GM12801 (cell line): Measurements from ENCODE around the gene LCN12.

Source experiments
- TF ChIP-seq, protein P1 (sequence below): IDR thresholded peaks from one replicate; pipeline ENCODE4 v1.5.1; 2011; ENCODE audit warnings: control low read depth; ENCODE audit not compliant: insufficient read length; ENCODE audit errors: extremely low read depth

LCN12 gene

DNA sequence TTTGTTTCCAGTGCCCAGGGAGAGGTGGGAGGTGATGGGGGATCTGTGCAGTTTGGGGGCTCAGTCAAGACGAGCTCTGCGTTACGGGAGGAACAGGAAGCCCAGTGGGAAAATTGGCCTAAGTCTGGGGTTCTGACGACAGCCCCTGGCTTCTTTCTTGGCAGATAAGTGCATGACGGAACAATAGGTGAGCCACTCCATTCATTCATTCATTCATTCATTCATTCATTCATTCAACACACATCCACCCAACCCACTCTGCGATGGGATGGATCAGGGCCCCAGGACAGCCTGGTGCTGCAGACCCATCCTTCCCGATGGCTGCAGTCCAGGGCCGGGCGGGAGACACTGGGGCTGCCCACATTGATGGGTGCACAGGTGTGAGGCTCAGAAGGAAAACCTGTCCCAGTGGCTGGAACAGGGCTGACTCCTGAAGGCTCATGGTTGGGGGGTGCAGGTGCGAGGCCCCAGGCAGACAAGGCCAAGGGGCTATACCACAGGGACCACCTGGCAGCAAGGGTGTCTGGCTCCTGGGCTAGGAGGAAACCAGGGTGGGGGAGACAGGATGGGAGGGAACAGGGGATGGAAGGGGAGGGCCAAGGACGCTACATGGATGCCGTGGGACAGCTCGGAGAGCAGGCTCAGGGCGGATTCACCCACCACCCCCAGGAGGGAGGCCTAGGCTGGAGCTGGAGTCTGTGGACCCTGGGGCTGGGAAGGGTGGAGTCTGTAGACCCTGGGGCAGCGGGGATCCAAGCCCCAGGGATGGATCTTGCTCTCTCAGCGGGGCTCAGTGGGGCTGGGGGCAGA is 28.8 kb downstream of the LCN12 start:
- TF ChIP-seq, protein P1, sequence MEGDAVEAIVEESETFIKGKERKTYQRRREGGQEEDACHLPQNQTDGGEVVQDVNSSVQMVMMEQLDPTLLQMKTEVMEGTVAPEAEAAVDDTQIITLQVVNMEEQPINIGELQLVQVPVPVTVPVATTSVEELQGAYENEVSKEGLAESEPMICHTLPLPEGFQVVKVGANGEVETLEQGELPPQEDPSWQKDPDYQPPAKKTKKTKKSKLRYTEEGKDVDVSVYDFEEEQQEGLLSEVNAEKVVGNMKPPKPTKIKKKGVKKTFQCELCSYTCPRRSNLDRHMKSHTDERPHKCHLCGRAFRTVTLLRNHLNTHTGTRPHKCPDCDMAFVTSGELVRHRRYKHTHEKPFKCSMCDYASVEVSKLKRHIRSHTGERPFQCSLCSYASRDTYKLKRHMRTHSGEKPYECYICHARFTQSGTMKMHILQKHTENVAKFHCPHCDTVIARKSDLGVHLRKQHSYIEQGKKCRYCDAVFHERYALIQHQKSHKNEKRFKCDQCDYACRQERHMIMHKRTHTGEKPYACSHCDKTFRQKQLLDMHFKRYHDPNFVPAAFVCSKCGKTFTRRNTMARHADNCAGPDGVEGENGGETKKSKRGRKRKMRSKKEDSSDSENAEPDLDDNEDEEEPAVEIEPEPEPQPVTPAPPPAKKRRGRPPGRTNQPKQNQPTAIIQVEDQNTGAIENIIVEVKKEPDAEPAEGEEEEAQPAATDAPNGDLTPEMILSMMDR: no peak

DNA sequence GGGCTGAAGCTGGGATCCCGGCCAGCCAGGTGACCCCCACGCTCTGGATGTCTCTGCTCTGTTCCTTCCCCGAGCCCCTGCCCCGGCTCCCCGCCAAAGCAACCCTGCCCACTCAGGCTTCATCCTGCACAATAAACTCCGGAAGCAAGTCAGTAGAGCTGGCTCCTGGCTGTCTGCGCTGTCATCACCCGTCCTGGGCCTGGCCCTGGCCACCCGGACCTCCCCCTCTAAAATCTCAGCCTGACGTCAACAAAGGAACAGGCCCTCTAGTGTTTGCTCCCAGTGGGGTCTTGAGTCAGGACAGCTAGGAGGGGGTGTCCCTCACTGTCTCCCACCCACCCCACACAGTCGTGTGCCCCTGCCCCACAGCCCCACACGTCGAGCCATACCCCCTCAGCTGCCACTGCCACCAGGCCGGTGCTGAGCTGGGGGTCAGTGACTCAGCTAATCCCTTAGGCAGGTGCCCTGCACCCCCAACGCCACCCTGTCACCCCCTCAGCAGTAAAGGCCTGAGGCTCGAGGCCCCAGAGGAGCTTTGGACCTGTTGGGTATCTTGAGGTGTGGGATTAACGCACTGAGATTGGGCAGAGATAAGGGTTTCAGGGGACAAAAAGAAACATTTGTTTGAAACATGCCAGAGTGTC is 29.6 kb downstream of the LCN12 start:
- TF ChIP-seq, protein P1: no peak

DNA sequence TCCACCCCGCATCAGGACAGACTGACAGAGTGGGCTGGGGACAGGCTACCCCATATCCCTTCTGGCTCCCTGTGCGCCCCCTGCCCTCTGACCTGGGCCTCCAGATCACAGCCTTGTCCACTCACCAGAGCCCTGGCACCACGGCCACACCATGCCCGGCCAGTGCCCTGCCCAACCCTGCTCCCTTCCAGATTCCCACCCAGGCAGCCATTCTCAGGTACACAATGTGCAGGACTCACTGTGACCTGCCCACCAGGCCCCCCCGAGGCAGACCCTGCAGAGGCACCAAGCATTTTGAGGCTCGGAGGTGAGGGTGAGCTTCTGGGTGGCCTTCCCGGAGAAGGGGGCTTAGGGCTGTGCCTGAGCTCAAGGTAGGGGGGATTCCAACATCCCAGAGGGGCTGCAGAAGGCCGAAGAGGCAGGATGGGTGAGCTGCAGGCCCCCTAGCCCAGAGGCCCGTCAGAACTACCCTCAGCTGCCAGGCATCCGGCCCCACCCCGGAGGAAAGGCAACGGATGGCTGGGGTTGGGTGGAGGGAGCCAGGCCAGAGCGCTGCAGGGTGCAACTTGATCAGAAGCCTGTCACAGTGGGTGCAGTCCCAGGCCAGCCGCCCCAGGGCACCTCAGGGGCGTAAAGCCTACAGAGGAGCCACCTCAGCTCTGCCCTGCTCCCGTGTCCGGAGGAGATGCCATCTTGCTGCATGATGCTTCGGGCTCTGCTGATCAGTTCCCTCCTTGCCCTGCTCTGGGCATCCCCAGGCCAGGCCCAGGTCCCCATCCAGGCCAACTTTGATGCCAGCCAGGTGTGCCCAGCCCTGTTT is 30.4 kb downstream of the LCN12 start, which contains the start of gene LCNL1:
TSS of gene LCNL1 (plus strand) at position 762 of the 820 bp plus-strand sequence. CDS start 594 bp downstream, outside the sequence.
- TF ChIP-seq, protein P1: no peak

DNA sequence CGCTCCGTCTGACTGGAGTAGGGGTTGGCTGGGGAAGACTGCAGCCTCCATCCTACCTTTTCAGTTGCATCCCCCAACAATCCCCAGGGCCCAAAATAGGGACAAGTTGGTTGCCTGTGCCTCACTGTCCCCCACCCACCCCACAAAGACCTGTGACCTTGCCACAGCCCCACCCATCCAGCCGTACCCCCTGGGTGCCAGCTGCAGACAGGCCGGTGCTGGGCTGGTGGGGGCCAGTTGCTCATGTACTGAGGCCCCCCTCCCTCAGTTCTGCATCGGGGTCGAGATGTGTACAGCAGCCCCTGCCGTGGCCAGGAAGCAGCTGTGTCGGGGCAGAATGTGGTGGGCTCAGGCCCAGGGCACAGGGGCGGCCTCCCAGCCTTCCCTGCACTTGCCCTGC is 31.1 kb downstream of the LCN12 start:
- TF ChIP-seq, protein P1: no peak

DNA sequence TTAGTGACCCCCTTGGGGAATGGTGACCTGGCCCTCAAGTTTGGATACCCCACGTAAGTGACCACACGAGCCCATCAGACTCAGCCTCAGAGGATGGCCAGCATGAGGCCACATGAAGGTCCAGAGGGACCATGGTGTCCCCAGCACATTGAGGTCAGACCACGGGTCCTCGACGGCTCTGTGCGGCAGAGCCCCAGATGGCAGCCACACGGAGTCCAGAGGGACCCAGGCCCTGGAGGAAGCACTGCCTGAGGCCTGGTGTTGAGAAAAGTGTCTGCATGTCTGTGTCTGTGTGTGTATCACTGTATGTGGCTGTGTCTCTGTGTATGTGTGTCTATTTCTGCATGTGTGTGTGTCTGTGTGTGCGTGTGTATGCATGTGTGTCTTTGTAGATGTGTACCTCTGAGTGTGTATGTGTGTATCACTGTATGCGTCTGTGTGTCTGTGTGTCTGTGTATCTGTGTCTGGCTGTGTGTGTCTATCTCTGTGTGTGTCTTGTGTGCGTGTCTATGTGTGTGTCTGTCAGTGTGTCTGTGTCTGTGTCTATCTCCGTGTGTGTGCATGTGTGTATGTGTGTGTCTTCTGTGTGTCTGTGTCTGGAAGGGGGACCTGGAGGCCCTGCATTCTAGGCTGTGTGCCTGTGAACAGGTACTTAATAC is 31.7 kb downstream of the LCN12 start:
- TF ChIP-seq, protein P1: no peak

DNA sequence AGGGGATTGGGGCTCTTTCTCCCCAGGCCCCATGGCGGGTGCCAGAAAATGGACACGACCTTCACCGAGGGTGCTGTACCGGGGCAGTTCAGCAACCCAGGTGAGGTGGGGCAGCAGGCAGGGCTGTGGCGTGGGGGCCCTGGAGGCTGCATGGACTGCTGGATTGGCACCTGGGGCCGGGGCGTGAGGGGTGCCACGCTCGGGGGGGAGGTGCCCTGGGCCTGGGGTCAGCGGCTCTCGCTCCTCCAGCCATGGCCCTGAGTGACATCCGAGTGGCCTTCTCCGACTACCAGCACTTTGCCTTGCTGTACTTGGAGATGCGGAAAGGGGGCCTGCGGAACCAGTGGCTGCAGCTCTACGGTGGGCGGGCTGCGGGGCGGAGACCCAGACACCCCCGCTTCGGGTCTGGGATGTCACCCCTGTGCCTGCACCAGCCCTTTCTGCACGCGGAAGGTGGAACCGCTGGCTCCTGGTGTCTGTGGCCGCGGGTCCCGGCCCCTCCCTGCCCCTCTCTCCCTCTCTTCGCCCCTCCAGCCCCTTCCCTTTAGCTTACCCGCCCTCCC is 32.5 kb downstream of the LCN12 start:
- TF ChIP-seq, protein P1: no peak
